ENCODE data around the gene TRIM67.
"Not testable (repeated sequence)": the region's sequence is repeated elsewhere in the genome, so short reads cannot be mapped to it uniquely, and the experiment has no call there.

TRIM67 gene

GRCh38 chr1:231161667-231162296 is at the start of gene TRIM67:
TSS of gene TRIM67 (plus strand) at chr1:231162058. CDS start at chr1:231162970, 912 bp downstream.
- no peak for DNase-seq

GRCh38 chr1:231116738-231117137 is 45.1 kb upstream of the TRIM67 start:
- no peak for DNase-seq

GRCh38 chr1:231118704-231119453 is 43.0 kb upstream of the TRIM67 start:
- DNase-seq: no peak

- DNase-seq: no peak
These were observed 40.3 kb upstream of the TRIM67 start for GRCh38 chr1:231121533-231121932.

- DNase-seq: no peak
These were observed 39.7 kb upstream of the TRIM67 start for GRCh38 chr1:231122143-231122542.

- no peak for DNase-seq
These were observed 37.1 kb upstream of the TRIM67 start for GRCh38 chr1:231124746-231125145.

- no peak for DNase-seq
These were observed 35.8 kb upstream of the TRIM67 start for GRCh38 chr1:231125972-231126580.

- not testable (repeated sequence) for DNase-seq
These were observed 34.8 kb upstream of the TRIM67 start for GRCh38 chr1:231127106-231127505.

GRCh38 chr1:231128471-231128870 is 33.4 kb upstream of the TRIM67 start:
- not testable (repeated sequence) for DNase-seq

- DNase-seq: no peak
These were observed 31.3 kb upstream of the TRIM67 start for GRCh38 chr1:231130544-231130943.

GRCh38 chr1:231132591-231132990 is 29.3 kb upstream of the TRIM67 start:
- DNase-seq: not testable (repeated sequence)

- DNase-seq: no peak
These were observed 27.2 kb upstream of the TRIM67 start for GRCh38 chr1:231134624-231135023.

GRCh38 chr1:231138236-231138635 is 23.6 kb upstream of the TRIM67 start:
- DNase-seq: no peak

- no peak for DNase-seq
These were observed 22.7 kb upstream of the TRIM67 start for GRCh38 chr1:231139125-231139649.

- DNase-seq: no peak
These were observed 21.9 kb upstream of the TRIM67 start for GRCh38 chr1:231139659-231140654.

GRCh38 chr1:231144416-231145193 is 17.3 kb upstream of the TRIM67 start:
- DNase-seq: no peak

GRCh38 chr1:231147896-231148295 is 14.0 kb upstream of the TRIM67 start:
- no peak for DNase-seq

GRCh38 chr1:231151811-231152210 is 10.0 kb upstream of the TRIM67 start:
- no peak for DNase-seq

GRCh38 chr1:231153726-231154125 is 8.1 kb upstream of the TRIM67 start:
- no peak for DNase-seq

- no peak for DNase-seq
These were observed 6.0 kb upstream of the TRIM67 start for GRCh38 chr1:231155808-231156207.

GRCh38 chr1:231157311-231157710 is 4.5 kb upstream of the TRIM67 start:
- DNase-seq: no peak

GRCh38 chr1:231158141-231158540 is 3.7 kb upstream of the TRIM67 start:
- DNase-seq: not testable (repeated sequence)
